HG03025 (cell line): ENCODE measurements around the gene ANKRD42.
"Not testable (repeated sequence)": the region's sequence is repeated elsewhere in the genome, so short reads cannot be mapped to it uniquely, and the experiment has no call there.

Experiments used
- ATAC-seq: cut with Tn5 transposase; IDR thresholded peaks from one replicate; pipeline ENCODE4 v1.9.1; 2021; ENCODE audit warnings: mild to moderate bottlenecking, moderate library complexity; ENCODE audit not compliant: unreplicated experiment, low FRiP score

The ANKRD42 gene

DNA sequence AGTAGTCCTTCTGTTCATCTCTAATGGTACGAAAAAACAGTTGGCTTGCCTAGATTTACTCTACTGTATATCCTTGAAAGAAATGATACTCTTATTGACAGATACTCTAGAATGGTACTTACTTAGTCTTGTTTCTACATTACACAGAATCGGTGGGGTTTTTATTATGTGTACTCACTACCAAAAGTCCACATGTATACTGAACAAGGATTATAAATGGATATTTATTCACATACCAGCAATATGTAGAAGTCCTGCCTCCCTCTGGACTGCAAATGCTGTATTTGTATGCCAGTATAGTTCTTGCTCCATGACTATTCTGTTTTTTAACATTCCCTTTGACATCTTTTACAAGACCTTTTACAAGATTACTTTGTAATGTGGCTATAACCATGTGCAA, 22.6 kb upstream of the ANKRD42 start:
- no peak for ATAC-seq

GRCh38 chr11:83172551-83172950, 21.0 kb upstream of the ANKRD42 start:
- ATAC-seq = no peak

DNA sequence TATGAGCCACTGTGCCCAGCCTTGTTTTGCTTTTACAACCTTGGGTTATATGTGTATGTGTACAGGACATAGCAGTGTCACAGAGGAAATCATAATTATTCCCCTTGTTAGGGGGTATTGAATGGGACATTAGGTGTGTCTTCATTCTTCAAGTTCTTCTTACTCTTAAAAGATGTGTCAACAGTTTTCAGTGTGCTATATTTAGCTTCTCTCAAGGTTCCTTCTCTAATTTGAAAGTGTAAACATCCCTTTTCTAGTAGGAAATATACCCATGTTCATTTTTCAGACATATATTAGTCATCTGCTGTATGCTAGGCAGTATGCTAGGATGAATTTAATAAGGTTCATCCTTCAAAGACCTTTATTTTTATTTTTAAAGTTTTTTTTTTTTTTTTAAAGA, 19.5 kb upstream of the ANKRD42 start:
- ATAC-seq = no peak

DNA sequence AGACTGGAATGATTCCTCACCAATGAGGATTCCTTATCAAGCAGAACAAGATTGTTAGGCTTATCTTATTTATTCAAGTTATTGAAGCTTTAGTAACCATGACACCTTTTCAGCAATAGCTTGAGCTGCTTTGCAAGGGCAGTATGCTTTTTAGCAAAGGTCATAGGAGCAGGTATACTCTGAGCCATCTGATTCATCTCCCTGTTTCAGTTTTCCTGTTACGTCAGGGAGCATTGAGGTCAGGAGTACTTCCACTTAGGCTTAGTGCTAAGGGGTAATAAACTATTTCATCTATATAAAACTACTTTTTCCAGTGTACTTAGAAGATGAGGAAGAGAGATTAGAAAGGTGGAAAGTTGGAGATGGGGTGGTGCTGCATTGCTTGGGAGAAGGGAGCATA, 17.7 kb upstream of the ANKRD42 start:
- ATAC-seq = no peak

GRCh38 chr11:83181815-83182214, 11.7 kb upstream of the ANKRD42 start:
- ATAC-seq = no peak

GRCh38 chr11:83185767-83186166, 7.7 kb upstream of the ANKRD42 start:
- ATAC-seq = no peak

DNA sequence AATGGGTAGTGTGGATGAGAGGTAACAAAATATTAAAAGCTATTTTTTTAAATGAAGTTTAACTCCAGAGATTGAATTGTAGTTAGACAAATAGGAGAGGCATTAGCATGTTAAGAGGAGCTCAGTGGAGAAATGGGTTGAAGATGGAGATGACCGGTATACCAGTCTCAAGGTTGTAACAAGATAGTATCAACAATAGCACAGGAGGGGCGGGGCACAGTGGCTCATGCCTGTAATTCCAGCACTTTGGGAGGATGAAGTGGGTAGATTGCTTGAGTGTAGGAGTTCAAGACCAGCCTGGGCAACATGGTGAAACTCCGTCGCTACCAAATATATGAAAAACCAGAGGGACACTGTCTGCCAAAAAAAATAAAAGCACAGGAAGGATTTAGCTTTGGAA, 6.0 kb upstream of the ANKRD42 start:
- ATAC-seq = no peak

- ATAC-seq = no peak
Observed at GRCh38 chr11:83191491-83191890, 2.0 kb upstream of the ANKRD42 start.

DNA sequence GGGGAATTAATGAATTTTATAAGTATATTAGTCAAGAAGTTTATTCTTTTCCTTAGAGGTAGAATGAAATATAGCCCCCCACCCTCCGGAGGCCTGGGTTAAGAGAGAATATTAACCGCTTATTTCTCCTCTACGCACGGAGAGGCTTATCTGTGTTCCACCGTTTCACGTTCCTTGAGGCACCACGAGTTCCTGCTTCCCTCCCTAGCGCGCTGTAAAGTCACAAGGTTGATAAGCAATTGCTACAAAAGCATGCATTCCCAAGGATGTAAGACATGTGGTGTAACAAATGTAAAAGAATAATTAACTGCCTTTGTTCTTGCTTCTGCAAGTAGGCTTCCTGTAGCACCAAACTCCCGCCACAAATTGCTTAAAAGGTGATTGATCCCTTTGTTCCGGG, 1.5 kb upstream of the ANKRD42 start:
- ATAC-seq = no peak

GRCh38 chr11:83192606-83193245, 786 bp upstream of the ANKRD42 start:
- no peak for ATAC-seq

DNA sequence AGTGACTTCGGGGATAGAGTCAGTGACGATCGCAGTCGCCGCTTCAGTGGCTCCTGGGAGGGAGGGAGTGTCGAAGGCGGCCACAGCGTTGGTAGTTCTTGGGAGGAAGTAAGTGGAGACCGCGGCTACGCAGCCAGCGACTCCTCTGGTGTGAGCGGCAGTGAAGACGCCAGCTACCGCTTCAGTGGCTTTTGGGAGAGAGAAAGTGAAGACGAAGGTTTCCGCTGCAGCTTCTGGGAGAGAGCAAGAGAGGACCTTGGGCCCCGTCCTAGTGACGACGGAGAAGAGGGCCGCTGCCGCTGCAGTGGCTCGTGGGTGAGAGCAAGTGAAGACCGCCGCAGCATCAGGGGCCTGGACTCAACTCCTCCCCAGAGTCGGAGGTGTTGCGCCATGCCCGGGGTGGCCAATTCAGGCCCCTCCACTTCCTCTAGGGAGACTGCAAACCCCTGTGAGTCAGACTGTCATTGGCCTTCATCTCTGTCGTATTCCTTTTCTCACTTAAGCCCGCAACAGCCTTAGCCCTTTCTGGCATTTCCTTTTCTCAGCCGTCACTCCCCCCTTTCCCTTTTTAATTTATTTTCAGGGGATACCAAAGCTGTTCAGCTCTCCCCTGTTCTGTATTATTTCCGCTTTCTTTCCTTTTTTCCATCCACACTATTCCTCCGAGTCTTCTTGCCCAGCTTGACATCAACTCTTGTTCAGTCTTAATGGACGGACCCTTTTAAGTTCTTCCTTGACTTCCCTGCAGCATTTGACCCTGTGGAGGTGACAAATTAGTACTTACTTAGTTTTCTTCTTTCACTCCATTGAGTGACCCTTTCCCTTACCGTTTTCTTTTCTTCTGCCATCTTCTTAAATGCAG, 1.0 kb downstream of the ANKRD42 start:
- ATAC-seq = peak; percentile 52

DNA sequence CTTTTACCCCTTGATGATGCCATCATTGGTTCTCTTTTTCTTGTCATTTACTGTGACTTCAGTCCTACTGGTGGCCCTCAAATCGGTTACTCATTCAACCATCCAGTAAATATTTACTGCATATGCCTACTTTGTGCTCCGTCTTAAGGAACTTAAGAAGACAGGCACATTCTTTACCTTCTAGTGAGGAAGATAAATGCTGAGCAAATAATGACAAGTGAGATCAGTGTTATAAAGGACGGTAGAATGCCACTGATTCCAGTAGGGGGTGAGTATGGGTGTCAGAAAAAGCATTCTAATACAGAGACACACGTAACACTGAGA, 1.6 kb downstream of the ANKRD42 start:
- ATAC-seq = no peak

GRCh38 chr11:83195649-83196048, 2.1 kb downstream of the ANKRD42 start:
- ATAC-seq = no peak

- ATAC-seq = no peak
Observed at GRCh38 chr11:83200035-83200434, 6.5 kb downstream of the ANKRD42 start.

DNA sequence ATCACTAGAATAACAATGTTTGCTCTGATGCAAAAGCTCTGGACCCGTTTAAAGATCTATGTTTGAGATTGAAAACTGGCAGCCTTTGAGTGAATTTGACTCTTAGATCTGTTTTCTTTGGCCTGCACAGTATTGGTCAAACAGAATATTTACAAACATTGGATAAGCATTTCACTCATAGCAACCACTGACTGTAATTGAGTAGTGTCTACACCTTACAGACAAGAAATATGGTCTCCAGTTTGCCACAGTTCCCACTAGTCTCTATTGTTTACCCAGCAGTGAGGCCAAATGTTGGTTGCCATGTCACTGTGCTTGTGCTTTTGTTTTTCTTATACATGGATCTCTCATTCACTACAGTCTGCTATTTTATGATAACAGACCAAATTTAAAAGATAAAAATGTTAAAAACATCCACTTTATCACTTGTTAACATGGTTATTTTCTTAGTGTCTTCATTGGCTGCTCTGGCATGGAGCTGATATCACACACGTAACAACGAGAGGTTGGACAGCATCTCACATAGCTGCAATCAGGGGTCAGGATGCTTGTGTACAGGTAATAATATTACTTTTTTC, 12.2 kb downstream of the ANKRD42 start:
- ATAC-seq = no peak

GRCh38 chr11:83206221-83206620, 12.7 kb downstream of the ANKRD42 start:
- no peak for ATAC-seq

GRCh38 chr11:83206771-83207382, 13.4 kb downstream of the ANKRD42 start:
- ATAC-seq = not testable (repeated sequence)

DNA sequence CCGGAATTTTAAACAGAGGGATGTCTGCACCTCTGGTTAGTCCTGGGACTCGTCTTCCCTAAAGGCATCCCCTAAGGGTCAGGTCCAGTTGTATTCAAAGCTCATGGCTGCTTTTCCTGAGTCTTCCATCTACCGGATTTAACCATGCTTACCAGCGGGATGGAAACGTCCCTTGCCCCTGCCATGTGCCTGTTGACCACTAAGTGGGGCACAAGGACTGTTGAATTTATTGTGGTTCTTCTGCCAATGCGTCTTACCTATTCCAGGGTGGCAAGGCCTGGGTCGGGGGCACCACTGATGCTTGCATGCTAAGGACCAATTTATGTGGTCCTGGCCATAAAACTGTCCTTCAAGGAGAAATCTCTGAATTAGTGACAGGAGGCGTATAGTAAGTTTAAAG, 25.6 kb downstream of the ANKRD42 start:
- no peak for ATAC-seq

- no peak for ATAC-seq
Observed at GRCh38 chr11:83220260-83220659, 26.7 kb downstream of the ANKRD42 start.

DNA sequence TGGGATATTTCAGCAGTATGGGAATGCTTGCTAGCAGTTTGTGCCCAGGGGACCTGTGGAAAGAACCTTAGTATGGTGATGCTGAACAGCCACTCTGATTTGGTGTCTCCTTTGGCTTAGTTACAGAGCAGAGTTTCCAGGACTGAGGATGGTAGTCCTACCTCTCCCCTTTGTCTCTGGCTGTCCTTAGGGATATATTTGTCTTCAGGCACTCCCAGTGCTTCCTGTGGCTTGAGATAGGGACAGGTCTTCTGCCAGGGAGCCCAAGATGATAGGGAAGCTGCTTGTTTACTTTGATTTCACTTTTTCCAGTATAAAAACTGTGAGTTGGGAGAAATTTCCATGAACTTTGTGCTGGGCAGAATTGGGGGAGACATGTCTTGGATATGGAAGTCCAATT, 28.2 kb downstream of the ANKRD42 start:
- no peak for ATAC-seq

- ATAC-seq = no peak
Observed at GRCh38 chr11:83222499-83222898, 29.0 kb downstream of the ANKRD42 start.
